ENCODE data around the gene PKN2.
"Not testable (repeated sequence)": the region's sequence is repeated elsewhere in the genome, so short reads cannot be mapped to it uniquely, and the experiment has no call there.

Gene PKN2

GRCh38 chr1:88701275-88701674 lies 17.2 kb downstream of the PKN2 start:
- Histone ChIP-seq H4K20me1 (ENCODE audit: insufficient read depth, low read length) (peaks cover 10% of the 10 kb centered on the region; the same call in 1 of the 2 replicates), H3K9ac (ENCODE audit: low read length) (no peak overlapping the region), H3K27ac (ENCODE audit: low read length) (no peak overlapping the region), H3F3A (ENCODE audit: insufficient read depth, low read length) (peaks cover 4% of the 10 kb centered on the region; the same call in 1 of the 2 replicates), H3K36me3 (replicated peaks; ENCODE audit: insufficient read depth, low read length) (no peaks in the 10 kb centered on the region), H3K4me2 (ENCODE audit: low read depth, low read length) (no peak overlapping the region), H2AFZ (ENCODE audit: low read length) (no peak overlapping the region), H3K4me1 (ENCODE audit: low read length) (peaks cover 17% of the 10 kb centered on the region), H3K27me3 (replicated peaks; ENCODE audit: insufficient read depth, low read length) (no peaks in the 10 kb centered on the region), H3K9me3 (replicated peaks; ENCODE audit: insufficient read depth, low read length) (no peaks in the 10 kb centered on the region), H3K79me2 (ENCODE audit: low read length) (peaks cover 84% of the 10 kb centered on the region), H3K4me3 (ENCODE audit: low read length) (no peak overlapping the region), H3K9me2 (replicated peaks; ENCODE audit: insufficient read depth, low read length) (no peaks in the 10 kb centered on the region)
- TF ChIP-seq EZH2 (optimal IDR thresholded peaks at IDR 0.05; ENCODE audit: low read depth, low read length) (no peak), EZH2phosphoT487 (IDR thresholded peaks at IDR 0.05; ENCODE audit: low read length) (no peak)
- no peak for DNase-seq

DNA sequence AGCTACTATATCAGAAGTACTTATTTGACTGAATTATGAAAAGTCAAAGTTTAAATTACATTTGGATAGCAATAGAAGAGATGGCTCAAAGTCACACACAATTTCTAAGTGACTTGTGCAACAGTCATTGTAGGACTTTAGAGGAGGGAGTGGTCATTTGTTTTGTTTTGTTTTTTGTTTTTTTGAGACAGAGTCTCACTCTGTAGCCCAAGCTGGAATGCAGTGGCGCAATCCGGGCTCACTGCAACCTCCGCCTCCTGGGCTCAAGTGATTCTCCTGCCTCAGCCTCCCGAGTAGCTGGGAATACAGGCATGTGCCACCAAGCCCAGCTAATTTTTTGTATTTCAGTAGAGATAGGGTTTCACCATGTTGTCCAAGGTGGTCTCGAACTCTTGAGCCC lies 17.7 kb downstream of the PKN2 start:
- not testable (repeated sequence) for H3F3A ChIP-seq (ENCODE audit: insufficient read depth, low read length); DNase-seq; H3K9ac ChIP-seq (ENCODE audit: low read length); H3K27me3 ChIP-seq (replicated peaks; ENCODE audit: insufficient read depth, low read length); H3K36me3 ChIP-seq (replicated peaks; ENCODE audit: insufficient read depth, low read length); H3K9me2 ChIP-seq (replicated peaks; ENCODE audit: insufficient read depth, low read length); H2AFZ ChIP-seq (ENCODE audit: low read length); H3K9me3 ChIP-seq (replicated peaks; ENCODE audit: insufficient read depth, low read length); H3K4me3 ChIP-seq (ENCODE audit: low read length); H3K4me2 ChIP-seq (ENCODE audit: low read depth, low read length); H3K27ac ChIP-seq (ENCODE audit: low read length)
- H4K20me1 ChIP-seq (ENCODE audit: insufficient read depth, low read length) = peaks cover 10% of the 10 kb centered on the region; the same call in 1 of the 2 replicates
- H3K79me2 ChIP-seq (ENCODE audit: low read length) = peaks cover 86% of the 10 kb centered on the region
- peaks cover 17% of the 10 kb centered on the region for H3K4me1 ChIP-seq (ENCODE audit: low read length)

DNA sequence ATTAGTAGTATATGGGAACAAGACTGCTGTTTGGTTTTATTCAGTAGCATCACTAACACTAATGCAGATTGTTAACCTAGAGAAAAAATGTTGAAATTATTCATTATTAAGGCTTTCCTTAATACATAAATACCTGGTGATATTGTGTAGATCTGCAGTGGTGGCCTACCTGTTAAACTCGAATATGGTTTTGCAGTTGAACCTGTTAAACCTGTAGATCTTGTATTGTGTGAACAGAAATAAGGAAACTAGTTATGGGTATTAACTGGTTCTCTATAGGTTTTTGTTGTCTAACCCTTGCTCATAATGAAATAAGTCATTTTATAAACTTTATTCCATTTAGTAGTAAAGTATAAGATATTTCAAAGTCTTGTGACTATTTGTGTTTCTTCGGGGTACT lies 23.9 kb downstream of the PKN2 start:
- no peak overlapping the region for H2AFZ ChIP-seq (ENCODE audit: low read length)
- no peak for DNase-seq
- TF ChIP-seq EZH2 (optimal IDR thresholded peaks at IDR 0.05; ENCODE audit: low read depth, low read length) = no peak
- no peak for TF ChIP-seq CTCF (IDR thresholded peaks at IDR 0.05; ENCODE audit: low read length)
- no peak for TF ChIP-seq EZH2phosphoT487 (IDR thresholded peaks at IDR 0.05; ENCODE audit: low read length)

GRCh38 chr1:88712907-88713306 lies 28.8 kb downstream of the PKN2 start:
- not testable (repeated sequence) for H2AFZ ChIP-seq (ENCODE audit: low read length); H3K36me3 ChIP-seq (replicated peaks; ENCODE audit: insufficient read depth, low read length); DNase-seq; H3K27ac ChIP-seq (ENCODE audit: low read length); H3K4me1 ChIP-seq (ENCODE audit: low read length); H3K9me3 ChIP-seq (replicated peaks; ENCODE audit: insufficient read depth, low read length); H4K20me1 ChIP-seq (ENCODE audit: insufficient read depth, low read length); H3K9ac ChIP-seq (ENCODE audit: low read length); H3F3A ChIP-seq (ENCODE audit: insufficient read depth, low read length); H3K27me3 ChIP-seq (replicated peaks; ENCODE audit: insufficient read depth, low read length); H3K9me2 ChIP-seq (replicated peaks; ENCODE audit: insufficient read depth, low read length); H3K4me3 ChIP-seq (ENCODE audit: low read length); H3K4me2 ChIP-seq (ENCODE audit: low read depth, low read length)
- peaks cover 42% of the 10 kb centered on the region for H3K79me2 ChIP-seq (ENCODE audit: low read length)

More for the DNA sequence above, 23.9 kb downstream of the PKN2 start:
- Histone ChIP-seq H3K4me2 (ENCODE audit: low read depth, low read length) (no peak overlapping the region), H4K20me1 (ENCODE audit: insufficient read depth, low read length) (peaks cover 8% of the 10 kb centered on the region; the same call in 1 of the 2 replicates), H3K9me3 (replicated peaks; ENCODE audit: insufficient read depth, low read length) (no peaks in the 10 kb centered on the region), H3K36me3 (replicated peaks; ENCODE audit: insufficient read depth, low read length) (no peaks in the 10 kb centered on the region), H3K9me2 (replicated peaks; ENCODE audit: insufficient read depth, low read length) (no peaks in the 10 kb centered on the region), H3K9ac (ENCODE audit: low read length) (no peak overlapping the region), H3K27ac (ENCODE audit: low read length) (no peak overlapping the region), H3K27me3 (replicated peaks; ENCODE audit: insufficient read depth, low read length) (no peaks in the 10 kb centered on the region), H3K4me1 (ENCODE audit: low read length) (0 out of 2 replicates have a peak, but pooled peaks cover under 1% of the 10 kb centered on the region), H3K4me3 (ENCODE audit: low read length) (no peak overlapping the region), H3F3A (ENCODE audit: insufficient read depth, low read length) (no peaks in the 10 kb centered on the region), H3K79me2 (ENCODE audit: low read length) (peaks cover 74% of the 10 kb centered on the region)

GRCh38 chr1:88716571-88716970 lies 32.5 kb downstream of the PKN2 start:
- H3K4me3 ChIP-seq (ENCODE audit: low read length); H4K20me1 ChIP-seq (ENCODE audit: insufficient read depth, low read length); H3K36me3 ChIP-seq (replicated peaks; ENCODE audit: insufficient read depth, low read length); H3K27me3 ChIP-seq (replicated peaks; ENCODE audit: insufficient read depth, low read length); H3K4me1 ChIP-seq (ENCODE audit: low read length); H3K27ac ChIP-seq (ENCODE audit: low read length); DNase-seq; H3K9me2 ChIP-seq (replicated peaks; ENCODE audit: insufficient read depth, low read length); H3K9ac ChIP-seq (ENCODE audit: low read length); H3K9me3 ChIP-seq (replicated peaks; ENCODE audit: insufficient read depth, low read length); H2AFZ ChIP-seq (ENCODE audit: low read length); H3K4me2 ChIP-seq (ENCODE audit: low read depth, low read length); H3F3A ChIP-seq (ENCODE audit: insufficient read depth, low read length): not testable (repeated sequence)
- peaks cover 50% of the 10 kb centered on the region for H3K79me2 ChIP-seq (ENCODE audit: low read length)
